ENCODE measurements around the gene AKR1C8. TPM values are rescaled to one million over a fixed set of nuclear protein-coding genes. Genes with fewer than 3 reads are reported as not detected.

AKR1C8 gene
- total RNA-seq, 5 donors from 2014 or later (not counting 1 experiment from before 2014, with no cell fraction given), result 0.46 to 2.0 (median 1.6) TPM; not detected in 1

- ChIA-PET CTCF (no interaction called here), POLR2A (no interaction called here)
- DNase-seq (no peak), ATAC-seq (replicated peaks in 1 of 4) (no peak)
- H3K27ac Mint-ChIP-seq, result no peak overlapping the region
- Histone ChIP-seq H3K36me3 (ENCODE audit: control insufficient read depth in 2 of 2, extremely low read depth in 1 of 2, insufficient read depth in 1 of 2, low read length in 1 of 2) (no peaks in the 10 kb centered on the region), H3K27ac (ENCODE audit: low read length) (no peak overlapping the region), H3K4me1 (ENCODE audit: control insufficient read depth in 1 of 2, extremely low read depth in 1 of 2, insufficient read depth in 2 of 2, low read length in 2 of 2) (no peaks in the 10 kb centered on the region), H3K4me3 (ENCODE audit: control insufficient read depth in 1 of 2, extremely low read depth in 1 of 2, low read length in 1 of 2) (no peak overlapping the region), H3K27me3 (replicated peaks in 1 of 2; ENCODE audit: control insufficient read depth in 2 of 2, extremely low read depth in 1 of 2, insufficient read depth in 2 of 2, low read length in 1 of 2) (no peaks in the 10 kb centered on the region), H3K9me3 (no peaks in the 10 kb centered on the region)
- 86% methylated on average over 1 of the region's 3 CpGs for WGBS (ENCODE audit: insufficient coverage)
- H3K27me3 Mint-ChIP-seq, result peaks cover 0 to 4% of the 10 kb centered on the region in 2 donors
- peaks cover 3% of the 10 kb centered on the region for H3K36me3 Mint-ChIP-seq
- no peaks in the 10 kb centered on the region for H3K9me3 Mint-ChIP-seq
- no peak overlapping the region for H3K4me3 Mint-ChIP-seq
- no peaks in the 10 kb centered on the region for H3K4me1 Mint-ChIP-seq
Measured at GRCh38 chr10:5108658-5109416, 76.1 kb downstream of the AKR1C8 start.

- H3K27ac ChIP-seq (ENCODE audit: low read length), result no peak overlapping the region
- ATAC-seq (replicated peaks in 1 of 4) (no peak), DNase-seq (no peak)
- H3K36me3 ChIP-seq (ENCODE audit: control insufficient read depth in 2 of 2, extremely low read depth in 1 of 2, insufficient read depth in 1 of 2, low read length in 1 of 2), result no peaks in the 10 kb centered on the region
- H3K4me3 ChIP-seq (ENCODE audit: control insufficient read depth in 1 of 2, extremely low read depth in 1 of 2, low read length in 1 of 2), result no peak overlapping the region
- Mint-ChIP-seq H3K4me1 (no peaks in the 10 kb centered on the region), H3K36me3 (peaks cover 3% of the 10 kb centered on the region), H3K27me3 (peaks cover 0 to 5% of the 10 kb centered on the region in 2 donors), H3K4me3 (no peak overlapping the region), H3K9me3 (no peaks in the 10 kb centered on the region), H3K27ac (no peak overlapping the region)
- no peaks in the 10 kb centered on the region for H3K4me1 ChIP-seq (ENCODE audit: control insufficient read depth in 1 of 2, extremely low read depth in 1 of 2, insufficient read depth in 2 of 2, low read length in 2 of 2)
- CTCF ChIA-PET, result no interaction called here
- no peaks in the 10 kb centered on the region for H3K9me3 ChIP-seq
- 98% methylated on average over 4 of the region's 8 CpGs for WGBS (ENCODE audit: insufficient coverage)
- no peaks in the 10 kb centered on the region for H3K27me3 ChIP-seq (replicated peaks in 1 of 2; ENCODE audit: control insufficient read depth in 2 of 2, extremely low read depth in 1 of 2, insufficient read depth in 2 of 2, low read length in 1 of 2)
- POLR2A ChIA-PET, result no interaction called here
Measured at GRCh38 chr10:5107860-5108526, 77.0 kb downstream of the AKR1C8 start.

- Histone ChIP-seq H3K36me3 (ENCODE audit: control insufficient read depth in 2 of 2, extremely low read depth in 1 of 2, insufficient read depth in 1 of 2, low read length in 1 of 2) (no peaks in the 10 kb centered on the region), H3K4me1 (ENCODE audit: control insufficient read depth in 1 of 2, extremely low read depth in 1 of 2, insufficient read depth in 2 of 2, low read length in 2 of 2) (no peaks in the 10 kb centered on the region), H3K27me3 (replicated peaks in 1 of 2; ENCODE audit: control insufficient read depth in 2 of 2, extremely low read depth in 1 of 2, insufficient read depth in 2 of 2, low read length in 1 of 2) (no peaks in the 10 kb centered on the region), H3K27ac (ENCODE audit: low read length) (no peak overlapping the region), H3K9me3 (no peaks in the 10 kb centered on the region), H3K4me3 (ENCODE audit: control insufficient read depth in 1 of 2, extremely low read depth in 1 of 2, low read length in 1 of 2) (no peak overlapping the region)
- no peak for ATAC-seq (replicated peaks in 1 of 4)
- CTCF ChIA-PET, result interaction anchor here in 1 of 2 donors (0.6 kb wide), 1 partner anchor 184 kb away, joined by 4 read pairs; no protein-coding TSS in a partner anchor
- Mint-ChIP-seq H3K36me3 (peaks cover 3% of the 10 kb centered on the region), H3K27me3 (peaks cover 0 to 6% of the 10 kb centered on the region in 2 donors), H3K4me3 (no peak overlapping the region), H3K9me3 (no peaks in the 10 kb centered on the region), H3K4me1 (no peaks in the 10 kb centered on the region), H3K27ac (no peak overlapping the region)
- POLR2A ChIA-PET, result interaction anchor here in 1 of 2 donors (0.6 kb wide), 1 partner anchor 51 kb away, joined by 3 read pairs; no protein-coding TSS in a partner anchor
- no peak for DNase-seq
- WGBS (ENCODE audit: insufficient coverage), result no CpG with 5 or more reads among the region's 1 CpG
Measured at GRCh38 chr10:5106553-5106952, 78.4 kb downstream of the AKR1C8 start.

- ATAC-seq (replicated peaks in 1 of 4), result no peak
- Histone ChIP-seq H3K36me3 (ENCODE audit: control insufficient read depth in 2 of 2, extremely low read depth in 1 of 2, insufficient read depth in 1 of 2, low read length in 1 of 2) (no peaks in the 10 kb centered on the region), H3K4me3 (ENCODE audit: control insufficient read depth in 1 of 2, extremely low read depth in 1 of 2, low read length in 1 of 2) (no peak overlapping the region), H3K9me3 (no peaks in the 10 kb centered on the region), H3K27me3 (replicated peaks in 1 of 2; ENCODE audit: control insufficient read depth in 2 of 2, extremely low read depth in 1 of 2, insufficient read depth in 2 of 2, low read length in 1 of 2) (no peaks in the 10 kb centered on the region), H3K4me1 (ENCODE audit: control insufficient read depth in 1 of 2, extremely low read depth in 1 of 2, insufficient read depth in 2 of 2, low read length in 2 of 2) (no peaks in the 10 kb centered on the region), H3K27ac (ENCODE audit: low read length) (no peak overlapping the region)
- H3K4me1 Mint-ChIP-seq, result no peaks in the 10 kb centered on the region
- no peak overlapping the region for H3K4me3 Mint-ChIP-seq
- H3K36me3 Mint-ChIP-seq, result peaks cover 3% of the 10 kb centered on the region
- WGBS (ENCODE audit: insufficient coverage), result 86% methylated on average over 1 of the region's 1 CpG
- ChIA-PET POLR2A (no interaction called here), CTCF (interaction anchor here in 1 of 2 donors (0.9 kb wide), 1 partner anchor 16 kb away, joined by 3 read pairs; no protein-coding TSS in a partner anchor)
- DNase-seq, result no peak
- H3K9me3 Mint-ChIP-seq, result no peaks in the 10 kb centered on the region
- H3K27ac Mint-ChIP-seq, result no peak overlapping the region
- H3K27me3 Mint-ChIP-seq, result peaks cover 0 to 4% of the 10 kb centered on the region in 2 donors
Measured at GRCh38 chr10:5105626-5106025, 79.3 kb downstream of the AKR1C8 start.

Other genes starting within 250 kb of the AKR1C8 start
- gene AKR1C1, start 221.7 kb downstream of the AKR1C8 start, total RNA-seq, result 1 to 10 TPM; 1.1 to 4.8 (median 3.0) TPM
- under 1 TPM in 3 of 5 donors, not detected in 2; 0.15 to 0.47 (median 0.41) TPM for gene AKR1C2, start 181.3 kb downstream of the AKR1C8 start, total RNA-seq
- gene AKR1C3, start 90.7 kb downstream of the AKR1C8 start, total RNA-seq, result 10 to 100 TPM in 1 of 5 donors, 1 to 10 TPM in 4; 1.1 to 13.6 (median 4.2) TPM
- under 1 TPM in 1 of 5 donors, not detected in 4; 0.23 TPM for gene AKR1C4, start 11.7 kb upstream of the AKR1C8 start, total RNA-seq
- gene UCN3, start 179.8 kb upstream of the AKR1C8 start, total RNA-seq, result not detected
- gene TUBAL3, start 219.7 kb upstream of the AKR1C8 start, total RNA-seq, result not detected
- 10 to 100 TPM; 10.5 to 41.1 (median 25.1) TPM for gene NET1, start 227.4 kb upstream of the AKR1C8 start, total RNA-seq